Psoas muscle (tissue), 8 donors: Measurements from ENCODE around the gene CFAP74. TPM values are rescaled to one million over a fixed set of nuclear protein-coding genes. Genes with fewer than 3 reads are reported as not detected.

Experiments
- ATAC-seq, 4 donors: fragments of 200-7000 bp; cut with Tn5 transposase; one replicate each; pipeline ENCODE4 v1.9.1; 2020; ENCODE audit warnings: moderate library complexity in 3 of 4, mild to moderate bottlenecking in 2 of 4
- DNase-seq, 2 donors: peaks; one replicate each; pipeline ENCODE4 v3.0.0-alpha.2; 2020
- H3K27ac ChIP-seq: fragments of 200-600 bp; one replicate; pipeline ENCODE4 v1.8.0; 2022
- H3K27me3 ChIP-seq, 3 donors: fragments of 200-600 bp in 1 of 3; one replicate each; pipeline versions ENCODE4 v1.6.1 to v1.8.0; 2013 to 2022; ENCODE audit warnings: low read length in 2 of 3, mild to moderate bottlenecking in 2 of 3, moderate library complexity in 1 of 3; ENCODE audit not compliant: insufficient read depth in 3 of 3
- H3K36me3 ChIP-seq, 2 donors: fragments of 200-600 bp in 1 of 2; one replicate each; pipeline versions ENCODE4 v1.6.1 to v1.8.0; 2013 to 2022; ENCODE audit warnings: low read depth in 1 of 2, mild to moderate bottlenecking in 1 of 2, moderate library complexity in 1 of 2; ENCODE audit not compliant: insufficient read depth in 1 of 2
- H3K4me1 ChIP-seq: fragments of 200-600 bp; one replicate; pipeline ENCODE4 v1.8.0; 2022
- H3K4me3 ChIP-seq: fragments of 200-600 bp; one replicate; pipeline ENCODE4 v1.8.0; 2022; ENCODE audit warnings: mild to moderate bottlenecking
- H3K9me3 ChIP-seq: fragments of 200-600 bp; one replicate; pipeline ENCODE4 v1.8.0; 2022
- CTCF ChIP-seq: fragments of 200-600 bp; IDR thresholded peaks from one replicate; pipeline ENCODE4 v1.8.0; 2022; ENCODE audit warnings: antibody characterized with exemption
- WGBS, 3 donors: extraction: QIAGEN DNeasy Blood & Tissue Kit; methylation state at CpG; one replicate each; pipeline versions ENCODE4 v1.1.6 to v1.1.7; 2013; 5-methylcytosine and 5-hydroxymethylcytosine counted together
- intact Hi-C, 2 donors: fragments of 100-400 bp; cut with DNase I; formaldehyde crosslinking; loops; one replicate each; pipeline versions ENCODE4 v1.11.0 to v1.14.2; 2022
- polyA plus RNA-seq, 3 donors: library from polyadenylated mRNA; stranded (reverse); fragments of 200-250 nt; gene quantifications; one replicate each; pipeline ENCODE4 v1.2.3, GENCODE V29; 2013
- total RNA-seq, 4 donors: library from RNA; stranded (reverse); fragmentation: NEBNext Ultra II Directional in 2 of 4; extraction: Animal tissue kit (Norgen Biotek cat#: 25700) in 2 of 4; gene quantifications; one replicate each; pipeline versions ENCODE4 v1.2.1 to v1.2.4, GENCODE V29; 2021 to 2023
- donor health status: healthy with polysubstance abuse.
- donor health status: DM: no; HTN: no; CAD: no; lungs with moderate emphysema.
- donor health status: Bipolar disorder and iron deficiency.
- donor health status: healthy.
- donor health status: DM: yes; HTN: yes; CAD: no.
- donor health status: DM: no; HTN: no; CAD: no.
- donor health status: DM: no; HTN: no; CAD: no.
- donor health status: DM: yes; HTN: yes; CAD: no.

The CFAP74 gene
- total and polyA plus RNA-seq, 7 donors: 0.01 to 0.05 TPM; not detected in 5

GRCh38 chr1:1971017-1971416, 32.6 kb downstream of the CFAP74 start:
- ATAC-seq (no peak), DNase-seq (no peak)
- no peaks in the 10 kb centered on the region for H3K36me3 ChIP-seq
- no peak overlapping the region for H3K27ac ChIP-seq
- H3K9me3 ChIP-seq: no peaks in the 10 kb centered on the region
- no peak overlapping the region for H3K4me3 ChIP-seq
- peaks cover 0 to 65% (median 11%) of the 10 kb centered on the region in 3 donors for H3K27me3 ChIP-seq
- H3K4me1 ChIP-seq: no peaks in the 10 kb centered on the region
- intact Hi-C loops: no loop called here
- no peak for TF ChIP-seq CTCF
- WGBS, 3 donors: 90 to 95% (median 92%) methylated on average over 17 of the region's 17 CpGs

- intact Hi-C loops: no loop called here
- H3K4me1 ChIP-seq: no peaks in the 10 kb centered on the region
- peaks cover 0 to 67% (median 11%) of the 10 kb centered on the region in 3 donors for H3K27me3 ChIP-seq
- TF ChIP-seq CTCF: no peak
- no peaks in the 10 kb centered on the region for H3K36me3 ChIP-seq
- WGBS, 3 donors: 66 to 68% (median 66%) methylated on average over 23 to 29 of the region's 29 CpGs
- no peaks in the 10 kb centered on the region for H3K9me3 ChIP-seq
- H3K27ac ChIP-seq: no peak overlapping the region
- no peak overlapping the region for H3K4me3 ChIP-seq
- ATAC-seq: no peak
- no peak for DNase-seq
Measured at GRCh38 chr1:1969953-1970716, 33.5 kb downstream of the CFAP74 start.

- Histone ChIP-seq H3K4me3 (no peak overlapping the region), H3K9me3 (no peaks in the 10 kb centered on the region), H3K36me3 (no peaks in the 10 kb centered on the region), H3K27ac (no peak overlapping the region), H3K4me1 (no peaks in the 10 kb centered on the region), H3K27me3 (peaks cover 0 to 67% (median 9%) of the 10 kb centered on the region in 3 donors)
- intact Hi-C loops: no loop called here
- WGBS, 3 donors: 50 to 60% (median 51%) methylated on average over 10 of the region's 10 CpGs
- no peak for ATAC-seq
- no peak for DNase-seq
- no peak for TF ChIP-seq CTCF
Measured at GRCh38 chr1:1969505-1969900, 34.1 kb downstream of the CFAP74 start.

GRCh38 chr1:1968767-1969504, 34.6 kb downstream of the CFAP74 start:
- peak in 1 of 4 donors; percentile 38 for ATAC-seq
- H3K9me3 ChIP-seq: no peaks in the 10 kb centered on the region
- no peak for DNase-seq
- no peak for TF ChIP-seq CTCF
- peaks cover 0 to 69% (median 7%) of the 10 kb centered on the region in 3 donors for H3K27me3 ChIP-seq
- WGBS, 3 donors: 58% methylated on average over 12 of the region's 12 CpGs
- H3K4me3 ChIP-seq: no peak overlapping the region
- intact Hi-C loops: no loop called here
- no peaks in the 10 kb centered on the region for H3K4me1 ChIP-seq
- no peaks in the 10 kb centered on the region for H3K36me3 ChIP-seq
- no peak overlapping the region for H3K27ac ChIP-seq
